K562 (cell line): Measurements from ENCODE around the gene TMEM242. TPM values are rescaled to one million over a fixed set of nuclear protein-coding genes. Genes with fewer than 3 reads are reported as not detected.

Source experiments
- ATAC-seq: fragments of 200-7000 bp; cut with Tn5 transposase; 3 replicates; pipeline ENCODE4 v1.9.1; 2020; ENCODE audit warnings: moderate library complexity
- BruUV-seq: library from RNA; stranded (reverse); fragments of 400-500 nt; replicated peaks from 2 replicates; lab custom pipeline; 2021; lab: Mats Ljungman, UMichigan
- CTCF ChIA-PET: fragments of 300-600 bp; formaldehyde crosslinking; extraction: SDS; loops from one replicate; lab custom pipeline; 2021; ENCODE audit warnings: low intra/inter-chr PET ratio; lab: Yijun Ruan, JAX
- POLR2A ChIA-PET: fragments of 300-600, 350-650 bp; sonication (Branson Sonifier 250); formaldehyde crosslinking; extraction: SDS; loops from one replicate; lab custom pipeline; 2021; ENCODE audit warnings: antibody characterized with exemption, inconsistent platforms; lab: Yijun Ruan, JAX
- DNase-seq, 4 experiments: peaks; one replicate each; pipeline versions ENCODE4 v3.0.0 to v3.0.0-alpha.2; 2011 to 2018; ENCODE audit warnings: low spot score in 3 of 4, mixed read lengths in 3 of 4; ENCODE audit errors: extremely low read depth in 1 of 4
- FAIRE-seq: peaks from 2 replicates; lab custom pipeline; 2011; peaks lifted over from hg19 to GRCh38; lab: Jason Lieb, UNC
- H2AFZ ChIP-seq: 2 replicates; pipeline ENCODE4 v1.6.0; 2011; ENCODE audit warnings: low read depth, low read length, control low read depth, inconsistent platforms
- H3K27ac ChIP-seq: fragments of 200-600 bp; 3 replicates; pipeline ENCODE4 v1.8.0; 2011; ENCODE audit warnings: low read depth, mild to moderate bottlenecking, control low read depth, inconsistent platforms, low read length, moderate library complexity, mixed read lengths; ENCODE audit errors: extremely low read depth
- H3K27me3 ChIP-seq, 2 experiments: fragments of 300-600 bp in 1 of 2; 2 replicates in 1 of 2; 3 replicates in 1 of 2; pipeline versions ENCODE4 v1.6.0 to v1.8.0; 2011; ENCODE audit warnings: inconsistent platforms in 2 of 2, low read length in 2 of 2, mild to moderate bottlenecking in 1 of 2, mixed read lengths in 1 of 2, moderate library complexity in 1 of 2; ENCODE audit not compliant: control insufficient read depth in 2 of 2, insufficient read depth in 2 of 2
- H3K36me3 ChIP-seq: fragments of 300-600 bp; 3 replicates; pipeline ENCODE4 v1.8.0; 2011; ENCODE audit warnings: mild to moderate bottlenecking, low read length, inconsistent platforms; ENCODE audit not compliant: control insufficient read depth, insufficient read depth
- H3K4me1 ChIP-seq, 2 experiments: fragments of 200-600 bp in 1 of 2; replicated peaks in 1 of 2; 2 replicates in 1 of 2; 3 replicates in 1 of 2; pipeline versions ENCODE4 v1.5.1 to v1.8.0; 2011; ENCODE audit warnings: inconsistent platforms in 2 of 2, low read length in 2 of 2, mild to moderate bottlenecking in 1 of 2, mixed read lengths in 1 of 2, moderate library complexity in 1 of 2; ENCODE audit not compliant: control insufficient read depth in 2 of 2, insufficient read depth in 2 of 2
- H3K4me2 ChIP-seq: 2 replicates; pipeline ENCODE4 v1.6.1; 2011; ENCODE audit warnings: low read length, control low read depth, inconsistent platforms, mixed read lengths; ENCODE audit not compliant: insufficient read depth
- H3K4me3 ChIP-seq: fragments of 200-600 bp; sonication (generic), shearing (Covaris generic); 2 replicates; pipeline ENCODE4 v1.5.1; 2016; ENCODE audit warnings: control low read depth, inconsistent platforms
- H3K79me2 ChIP-seq: fragments of 200-600 bp; 3 replicates; pipeline ENCODE4 v1.8.0; 2011; ENCODE audit warnings: low read length, inconsistent platforms; ENCODE audit not compliant: control insufficient read depth, insufficient read depth
- H3K9ac ChIP-seq, 2 experiments: 2 replicates each; pipeline versions ENCODE4 v1.6.0 to v1.6.1; 2011; ENCODE audit warnings: low read depth in 2 of 2, low read length in 2 of 2, control low read depth in 1 of 2, inconsistent platforms in 1 of 2, mild to moderate bottlenecking in 1 of 2, mixed read lengths in 1 of 2; ENCODE audit not compliant: insufficient read depth in 1 of 2
- H3K9me1 ChIP-seq: one replicate; pipeline ENCODE4 v1.6.0; 2011; ENCODE audit warnings: inconsistent platforms, mild to moderate bottlenecking, low read length, moderate library complexity; ENCODE audit not compliant: control insufficient read depth, insufficient read depth
- H3K9me3 ChIP-seq: replicated peaks from 2 replicates; pipeline ENCODE4 v1.5.1; 2011; ENCODE audit warnings: low read depth, low read length, inconsistent platforms; ENCODE audit not compliant: control insufficient read depth, insufficient read depth
- H4K20me1 ChIP-seq: replicated peaks from 2 replicates; pipeline ENCODE4 v1.6.1; 2011; ENCODE audit warnings: low read length, inconsistent platforms, mixed read lengths; ENCODE audit not compliant: control insufficient read depth, insufficient read depth
- ATF6 ChIP-seq: sonication (generic); formaldehyde crosslinking; IDR thresholded peaks from 2 replicates; pipeline ENCODE4 v1.4.0; 2020; ENCODE audit warnings: mild to moderate bottlenecking, missing genetic modification reagents
- CBFA2T3 ChIP-seq: fragments of 450-650 bp; IDR thresholded peaks from 2 replicates; pipeline ENCODE4 v1.6.1; 2017
- U2AF1 ChIP-seq: fragments of 200-400 bp; formaldehyde crosslinking; optimal IDR thresholded peaks from 2 replicates; pipeline ENCODE3; 2017; ENCODE audit warnings: mild to moderate bottlenecking, low read depth, low read length, moderate library complexity
- ZBTB33 ChIP-seq: sonication (generic); formaldehyde crosslinking; IDR thresholded peaks from 2 replicates; pipeline ENCODE4 v1.8.1; 2023; ENCODE audit warnings: mild to moderate bottlenecking, missing genetic modification reagents
- WGBS: fragments of 100-300 bp; shearing (Covaris generic); methylation state at CpG from one replicate; pipeline ENCODE4 v1.1.6; 2016; ENCODE audit warnings: low coverage, mixed read lengths; ENCODE audit not compliant: insufficient coverage; ENCODE audit errors: missing lambda C conversion rate; 5-methylcytosine and 5-hydroxymethylcytosine counted together
- in situ Hi-C: fragments of 300-500 bp; cut with MboI; formaldehyde crosslinking; loops from 4 replicates; pipeline ENCODE4 v1.15.0; 2018; ENCODE audit warnings: inconsistent platforms, mixed read lengths
- intact Hi-C: fragments of 100-400 bp; cut with micrococcal nuclease; formaldehyde crosslinking; loops from 2 replicates; pipeline ENCODE4 v1.14.2; 2022
- polyA plus RNA-seq, 8 experiments: library from polyadenylated mRNA; depleted of rRNA in 4 of 8; stranded (reverse) in 5 of 8; unstranded in 3 of 8; fragments of >200 nt; fragmentation: Nextera tagmentation in 2 of 8; fragmentation: Illumina TruSeq in 1 of 8; extraction: Ambion mirVana in 2 of 8; extraction: Trizol in 1 of 8; gene quantifications; 2 replicates each; pipeline versions ENCODE4 v1.2.1 to v1.2.3, GENCODE V29; 2011 to 2014; ENCODE audit warnings: inconsistent platforms in 1 of 8, missing spikeins in 1 of 8
- total RNA-seq, 7 experiments: library from RNA; depleted of rRNA in 6 of 7; stranded (reverse); fragments of >200 nt in 6 of 7; fragmentation: Illumina TruSeq in 2 of 7; extraction: Trizol in 2 of 7; gene quantifications; 2 replicates each; pipeline versions ENCODE4 v1.2.1 to v1.2.3, GENCODE V29; 2011 to 2021; ENCODE audit warnings: low replicate concordance in 1 of 7

Gene TMEM242
- total and polyA plus RNA-seq, 9 of the 15 experiments (the other 6 are each of a cell fraction or from before 2014, with no cell fraction given), result 9.5 to 35.3 (median 16.5) TPM

- CTCF ChIA-PET, result no interaction called here
- Histone ChIP-seq H3K4me1 (peaks cover 0 to 7% of the 10 kb centered on the region in 2 experiments; a peak in 3 of 5 replicates), H2AFZ (no peak overlapping the region), H3K4me2 (no peak overlapping the region), H4K20me1 (no peaks in the 10 kb centered on the region), H3K79me2 (no peaks in the 10 kb centered on the region), H3K9ac (no peak overlapping the region), H3K9me1 (no peaks in the 10 kb centered on the region), H3K27me3 (no peaks in the 10 kb centered on the region; a peak in 1 of 5 replicates), H3K9me3 (no peaks in the 10 kb centered on the region), H3K36me3 (peaks cover 2% of the 10 kb centered on the region; the same call in 1 of the 3 replicates), H3K27ac (no peak overlapping the region), H3K4me3 (no peak overlapping the region)
- intact Hi-C loops, result no loop called here
- ATAC-seq, result no peak
- no peak for DNase-seq
- WGBS, result 24% methylated on average over 7 of the region's 8 CpGs
- no TSS peak for BruUV-seq
- TF ChIP-seq ZBTB33 (CRISPR knock-in tag) (0 out of 2 replicates have a peak, but pooled peaks have one; percentile 10), CBFA2T3 (peak; percentile 41; the same call in 1 of the 2 replicates), U2AF1 (no peak), ATF6 (CRISPR knock-in tag) (no peak)
- in situ Hi-C loops, result no loop called here
- POLR2A ChIA-PET, result no interaction called here
- FAIRE-seq, result no peak
Observed at GRCh38 chr6:157283330-157283898, 39.9 kb downstream of the TMEM242 start.
